GM21367 (cell line): ENCODE measurements around the gene CFAP161.

Experiments
- ATAC-seq: cut with Tn5 transposase; IDR thresholded peaks from one replicate; pipeline ENCODE4 v1.9.1; 2021; ENCODE audit not compliant: unreplicated experiment

Gene CFAP161

DNA sequence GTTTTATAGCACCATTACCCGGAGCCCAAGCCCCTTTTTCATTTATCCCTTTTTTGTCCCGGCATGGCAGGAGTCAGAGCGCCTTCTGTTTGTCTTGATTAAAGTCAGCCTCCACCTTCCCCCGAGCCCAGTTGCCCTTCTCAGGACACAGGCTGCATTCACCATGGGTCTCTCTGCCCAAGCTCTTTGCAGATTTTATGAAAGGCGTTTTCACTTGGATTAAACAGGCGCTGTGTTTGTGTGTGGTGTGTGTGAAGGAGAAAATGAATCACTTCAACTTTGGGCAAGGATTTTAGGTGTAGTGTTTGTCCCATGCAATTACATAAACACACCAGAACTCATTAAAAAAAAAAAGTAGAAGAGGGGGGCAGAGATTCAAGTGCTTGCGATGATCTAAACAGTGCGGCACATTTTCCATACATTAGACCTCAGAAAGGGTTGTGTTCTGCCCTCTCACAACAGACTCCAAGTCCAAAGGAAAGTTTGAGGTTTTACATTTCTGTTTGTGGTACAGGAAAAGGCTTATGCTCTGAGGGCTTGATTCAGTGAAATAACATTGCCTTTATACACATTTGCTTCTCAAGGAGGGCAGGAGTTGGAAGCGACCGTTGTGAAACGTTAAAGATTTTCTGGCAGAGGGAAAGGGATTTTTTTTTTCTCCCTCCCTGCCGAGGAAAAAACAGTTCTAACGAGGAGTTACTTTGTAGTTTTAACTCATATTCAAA lies 48.1 kb downstream of the CFAP161 start:
- ATAC-seq = no peak

DNA sequence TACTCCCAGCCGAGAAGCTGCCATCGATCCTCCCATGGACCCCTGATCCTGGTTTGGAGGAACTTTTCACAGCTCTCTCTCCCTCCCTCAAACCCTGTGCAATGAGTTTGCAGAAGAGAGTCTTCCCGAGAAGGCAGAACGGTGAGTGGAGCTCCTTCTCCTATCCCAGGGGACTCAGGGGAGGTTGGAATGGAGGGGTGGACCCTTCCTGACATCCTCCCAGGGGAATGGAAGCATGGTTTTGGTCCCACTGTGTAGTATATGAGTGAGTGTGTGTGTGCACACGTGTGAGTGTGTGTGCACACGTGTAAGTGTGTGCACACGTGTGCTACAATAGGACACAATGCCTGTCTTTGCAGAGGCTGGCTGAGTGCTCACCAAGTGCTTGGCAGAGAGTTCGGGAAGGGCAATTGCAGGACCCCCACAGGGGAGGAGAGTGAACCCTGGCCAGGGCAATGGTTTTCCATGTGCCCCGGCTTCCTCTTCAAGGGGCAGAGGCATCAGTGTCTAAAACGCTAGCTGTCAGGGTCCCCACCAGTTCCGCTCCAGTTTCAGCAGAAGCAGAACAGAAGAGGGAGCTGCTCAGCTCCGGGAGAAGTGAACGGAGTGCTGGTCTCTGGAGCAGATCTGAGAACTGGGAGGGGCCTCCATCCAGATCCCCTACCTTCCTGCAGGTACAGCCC lies 48.8 kb downstream of the CFAP161 start:
- ATAC-seq = no peak

DNA sequence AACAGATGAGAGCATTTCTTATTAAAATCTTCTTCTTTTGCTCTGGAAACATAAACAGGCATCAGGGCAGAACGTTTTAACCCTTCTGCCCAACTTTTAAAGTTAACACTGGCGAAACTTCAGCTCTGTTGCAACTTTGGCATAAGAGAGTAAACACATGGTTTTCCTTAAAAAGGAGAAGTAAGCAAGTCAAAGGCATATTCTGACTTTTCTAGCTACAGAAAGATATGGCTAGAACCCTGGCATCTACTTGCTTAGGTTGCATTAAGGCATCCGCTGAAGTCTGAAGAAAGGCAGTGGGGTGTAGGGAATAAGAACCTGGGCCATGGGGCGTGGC lies 49.3 kb downstream of the CFAP161 start:
- ATAC-seq = no peak

DNA sequence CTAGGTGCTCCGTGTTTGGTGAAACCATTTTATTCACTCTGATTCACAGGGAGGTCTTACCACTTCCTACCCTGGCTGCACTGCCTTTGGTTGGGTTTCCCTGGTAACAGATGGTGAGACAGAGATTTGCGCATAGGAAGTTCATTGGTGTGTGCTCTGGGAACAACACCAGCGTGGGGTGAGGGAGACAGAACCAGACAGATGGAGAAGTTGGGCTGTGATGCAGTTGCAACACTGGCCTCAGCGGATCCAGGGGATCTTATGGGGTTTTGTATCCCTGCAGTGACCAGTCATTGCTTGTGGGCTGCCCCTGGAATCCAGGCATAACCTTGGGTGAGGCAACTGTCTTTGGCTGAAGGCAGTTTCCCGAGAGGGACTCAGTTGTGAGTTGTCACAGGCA lies 50.1 kb downstream of the CFAP161 start:
- ATAC-seq = no peak

DNA sequence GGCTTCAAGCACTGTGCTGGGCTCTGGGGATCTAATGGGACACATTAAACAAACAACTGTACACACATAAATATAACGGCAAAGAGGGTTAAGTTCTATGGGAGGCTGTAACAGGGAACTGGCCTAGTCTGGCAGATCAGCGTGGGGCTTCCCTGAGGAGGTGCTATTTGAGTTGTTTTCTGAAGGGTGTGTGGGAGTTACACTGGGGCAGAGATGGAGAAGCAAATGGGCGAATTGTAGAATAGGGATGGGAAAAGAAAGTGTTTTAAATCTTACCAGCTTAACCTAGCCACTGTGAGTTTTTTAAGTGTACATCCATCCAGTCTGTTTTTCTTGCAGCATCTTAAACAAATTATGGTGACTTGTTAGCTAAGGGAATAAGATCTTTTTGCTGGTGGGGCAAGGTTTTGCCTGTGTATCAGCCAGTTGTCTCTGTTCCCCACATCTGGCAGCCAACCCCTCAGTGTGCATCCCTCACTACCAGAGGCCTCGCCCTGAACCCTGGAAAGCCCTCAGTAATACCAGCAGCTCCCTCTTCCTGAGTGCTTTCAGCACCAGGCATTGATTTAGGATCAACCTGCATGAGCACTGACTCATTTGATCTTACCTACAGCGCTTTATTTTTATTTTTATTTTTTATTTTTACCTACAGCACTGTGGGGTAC lies 51.7 kb downstream of the CFAP161 start:
- ATAC-seq = no peak

DNA sequence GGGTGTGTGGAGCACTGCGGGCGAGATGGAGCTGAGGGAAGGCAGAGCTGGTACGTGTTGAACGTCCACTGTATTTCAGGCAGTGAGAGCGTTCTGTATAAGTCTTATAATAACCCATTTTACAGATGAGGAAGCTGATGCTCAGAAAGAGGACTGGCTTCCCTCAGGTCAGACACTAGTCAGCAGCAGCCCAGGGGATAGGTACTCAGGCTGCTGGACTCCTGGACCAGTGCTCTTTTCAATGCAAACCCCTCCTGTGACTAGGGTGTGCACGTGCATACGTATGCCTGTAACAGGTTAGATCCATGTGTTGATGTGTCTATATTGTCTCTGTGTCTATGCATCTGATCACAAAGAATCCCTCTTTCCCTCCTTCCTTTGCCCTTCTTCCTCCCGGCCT lies 54.3 kb downstream of the CFAP161 start:
- no peak for ATAC-seq

DNA sequence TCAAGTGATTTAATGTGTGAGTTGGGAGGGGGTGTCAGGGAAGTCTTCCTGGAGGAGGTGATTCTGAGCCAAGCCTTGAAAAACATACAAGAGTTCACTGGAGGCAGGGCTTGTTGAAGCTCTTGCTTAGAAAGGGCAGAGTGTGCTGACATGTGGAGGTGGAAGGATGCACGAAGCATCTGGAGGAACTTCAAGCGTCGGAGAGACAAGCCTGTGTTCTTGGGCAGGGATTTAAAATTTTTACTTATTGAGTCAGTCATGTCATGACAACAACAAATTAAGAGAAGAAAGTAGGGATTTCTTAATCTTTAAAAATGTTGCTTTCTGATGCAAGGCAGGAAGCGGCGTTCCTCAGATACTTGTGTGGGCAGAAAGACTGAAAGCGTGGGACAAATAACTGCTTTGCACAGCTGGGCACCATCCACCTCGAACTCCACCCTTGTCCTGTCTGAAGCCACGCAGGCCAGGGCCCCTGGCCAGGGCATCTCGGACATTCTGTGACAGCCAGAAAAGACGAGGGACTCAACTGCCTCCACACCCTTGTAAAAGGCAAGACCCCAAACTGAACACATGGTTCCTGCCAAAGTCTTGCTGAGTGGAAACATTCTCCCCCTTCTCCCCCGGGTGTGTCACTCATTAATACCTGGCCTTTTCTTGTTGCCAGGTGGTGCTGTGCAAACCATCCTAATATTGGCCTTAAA lies 55.7 kb downstream of the CFAP161 start:
- ATAC-seq = no peak

DNA sequence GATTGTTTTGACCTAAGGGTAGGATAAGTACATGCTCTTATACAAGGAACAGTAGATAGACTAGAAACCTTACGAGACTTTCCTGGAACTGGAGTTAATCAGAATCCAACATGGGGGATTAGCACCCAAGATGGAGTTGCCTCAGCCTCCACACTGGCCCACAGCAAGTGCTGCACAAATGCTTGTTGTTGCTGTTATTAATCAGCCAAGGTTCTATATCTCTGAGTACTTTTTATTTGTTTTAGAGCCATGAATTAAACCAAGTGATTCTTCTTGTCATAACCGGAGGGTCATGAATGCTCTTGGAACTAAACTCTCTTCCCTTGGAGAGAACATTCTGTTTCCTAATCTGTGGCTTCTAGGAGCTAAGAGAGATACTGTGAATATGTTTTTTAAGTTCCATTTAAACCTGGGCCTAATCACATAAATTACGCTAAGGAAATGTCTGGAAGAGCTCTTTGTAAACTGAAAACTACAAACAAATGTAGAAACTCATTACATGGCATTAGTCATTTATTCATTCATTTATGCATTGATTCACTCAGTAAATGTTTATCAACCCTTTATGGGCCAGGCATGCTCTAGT lies 56.9 kb downstream of the CFAP161 start:
- ATAC-seq = no peak

DNA sequence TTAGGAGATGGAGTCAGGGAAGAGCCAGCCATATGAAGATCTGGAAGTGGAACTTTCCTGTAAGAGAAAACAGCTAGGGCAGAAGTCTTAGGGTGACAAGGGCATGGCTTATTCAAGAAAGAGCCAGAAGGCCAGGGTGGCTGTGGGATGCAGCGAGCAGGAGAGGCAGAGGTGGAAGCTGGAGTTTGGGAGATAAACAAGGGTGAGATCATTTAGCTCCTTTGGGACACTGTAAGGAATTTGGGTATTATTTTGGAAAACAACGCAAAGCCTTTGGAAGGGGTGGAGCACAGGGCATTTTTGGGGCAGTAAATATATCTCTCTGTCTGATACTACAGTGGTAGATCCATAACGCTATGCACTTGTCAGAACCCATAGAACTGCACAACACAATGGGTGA lies 57.6 kb downstream of the CFAP161 start:
- no peak for ATAC-seq

DNA sequence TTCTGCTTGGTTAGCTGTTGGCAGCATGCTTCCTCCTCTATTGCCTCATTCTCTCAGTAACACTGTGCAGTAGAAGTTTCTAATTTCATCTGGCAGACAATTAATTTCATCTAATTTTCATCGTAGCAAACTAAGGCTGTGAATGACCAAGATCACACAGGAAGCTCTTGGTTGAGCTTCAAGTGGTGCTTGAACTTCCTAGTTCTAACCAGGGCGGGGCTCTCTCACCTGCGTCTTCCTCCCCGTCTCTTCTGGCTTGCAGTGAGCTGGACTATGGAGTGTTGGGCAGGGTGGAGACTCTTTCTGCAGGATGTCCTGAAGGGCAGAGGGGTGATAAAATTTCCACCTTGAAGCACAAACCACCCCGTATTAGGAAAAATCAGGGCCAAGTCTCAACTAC lies 60.7 kb downstream of the CFAP161 start:
- ATAC-seq = no peak

DNA sequence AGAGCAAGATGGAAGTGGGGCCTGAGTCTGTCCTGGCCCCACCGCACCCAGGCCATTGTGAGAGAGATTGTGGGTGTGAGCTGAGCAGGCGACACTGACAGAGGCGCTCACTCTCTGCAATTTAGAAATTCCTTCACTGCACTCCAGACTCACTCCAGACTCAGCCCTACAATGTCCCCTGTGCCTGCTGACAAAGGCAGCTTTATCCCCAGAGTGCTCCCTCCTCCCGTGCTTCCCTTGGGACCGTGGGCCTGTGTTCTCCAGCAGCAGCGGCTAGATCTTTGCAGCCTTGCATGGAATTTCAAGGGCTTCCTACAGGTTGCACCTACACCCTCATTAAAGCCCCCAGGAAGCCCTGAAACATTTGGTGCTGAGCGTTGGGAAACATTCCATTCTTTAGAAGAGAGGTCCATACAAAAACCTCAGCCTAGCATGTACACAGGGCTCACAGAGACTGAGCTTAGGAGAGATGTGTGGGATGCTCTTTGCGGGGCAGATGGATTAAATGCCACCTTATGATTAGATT lies 61.3 kb downstream of the CFAP161 start:
- no peak for ATAC-seq

DNA sequence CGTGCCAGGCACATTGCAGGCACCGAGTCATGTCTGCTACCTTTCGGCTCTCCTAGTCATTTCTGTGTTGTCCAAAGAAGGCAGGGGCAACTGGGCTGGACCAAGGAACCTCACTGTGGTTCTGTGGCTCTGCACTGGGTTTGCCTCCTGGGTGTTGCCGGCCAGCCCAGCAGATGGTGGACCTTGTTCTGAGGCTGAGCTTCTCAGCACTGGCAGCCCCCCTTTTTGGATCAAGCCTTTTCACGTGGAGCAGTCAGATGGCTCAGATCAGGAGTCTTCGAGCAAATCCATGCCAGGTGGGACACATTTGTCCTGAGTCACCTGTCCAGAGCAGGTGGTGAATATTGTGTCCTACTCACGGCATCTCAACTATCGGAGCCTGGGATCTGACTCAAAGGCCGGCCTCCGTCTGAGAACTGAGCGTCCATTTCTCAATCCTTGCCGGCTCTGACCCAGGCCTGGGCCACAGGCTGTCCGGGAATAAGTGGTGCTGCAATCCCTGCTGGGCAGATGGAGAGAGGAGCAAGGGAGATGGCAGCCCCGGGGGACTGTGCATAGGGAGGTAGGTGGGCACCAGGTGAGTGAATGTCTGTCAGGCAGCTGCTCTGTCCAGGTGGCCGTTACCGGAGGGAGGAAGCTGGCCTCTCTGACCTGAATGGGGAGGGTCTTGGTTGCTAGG lies 62.6 kb downstream of the CFAP161 start, which contains the start of gene IL16:
IL16 (plus strand) TSS at position 304 of the 679 bp plus-strand sequence. CDS start 28,521 bp downstream, outside the sequence.
- ATAC-seq = no peak

DNA sequence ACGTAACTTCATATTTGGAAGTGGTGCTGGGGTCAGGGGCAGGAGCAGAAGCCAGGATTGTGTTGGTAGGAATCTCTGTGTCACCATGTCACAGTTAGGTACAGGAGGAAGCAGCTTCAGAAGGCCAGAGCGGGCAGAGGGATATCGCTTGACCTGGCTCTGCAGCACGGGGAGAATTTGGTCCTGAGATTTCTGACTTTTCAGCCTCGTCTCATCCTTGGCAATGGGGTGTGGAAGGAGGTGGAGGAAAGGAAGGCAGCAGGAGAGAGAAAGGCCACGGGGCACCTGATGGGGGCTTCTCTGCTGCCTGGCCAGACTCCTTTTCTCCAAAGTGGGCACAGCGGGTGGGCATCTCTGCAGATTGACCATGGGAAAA lies 63.2 kb downstream of the CFAP161 start:
- no peak for ATAC-seq

DNA sequence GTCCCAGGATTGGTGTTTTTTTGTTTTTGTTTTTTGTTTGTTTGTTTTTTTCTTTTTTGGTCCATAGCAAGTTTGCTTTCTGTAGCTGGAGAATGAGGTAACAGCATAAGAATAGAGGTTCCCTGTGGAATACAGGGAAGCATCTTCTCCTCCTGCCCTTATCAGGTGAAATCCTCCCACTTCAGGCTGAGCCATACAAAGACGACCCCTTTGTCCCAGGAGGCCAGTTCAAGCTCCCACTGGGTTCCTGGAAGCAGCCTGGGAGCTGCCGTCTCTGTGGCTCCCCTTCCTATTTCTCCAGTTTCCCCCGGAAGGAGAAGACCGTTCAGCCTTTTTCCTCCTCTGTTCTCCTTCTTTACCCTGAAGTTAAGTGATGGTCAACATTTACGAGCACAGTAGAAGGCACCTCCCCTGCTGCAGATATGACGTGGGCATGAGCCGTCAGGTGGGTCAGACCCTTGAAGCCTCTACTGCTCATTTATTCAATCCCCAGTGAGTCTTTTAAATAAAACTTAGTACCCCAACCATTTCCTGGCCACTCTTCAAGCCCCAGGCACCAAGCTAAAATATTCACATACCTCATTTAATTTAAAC lies 63.7 kb downstream of the CFAP161 start:
- no peak for ATAC-seq
